HCT116 (cell line): ENCODE results near the gene LAMP1.

ENCODE experiments used
- FOSL1 ChIP-seq: IDR thresholded peaks from 2 replicates; pipeline ENCODE4 v1.6.1; 2012; ENCODE audit warnings: low read depth
- POLR2AphosphoS5 ChIP-seq: IDR thresholded peaks from 2 replicates; pipeline ENCODE4 v1.6.1; 2011; ENCODE audit warnings: mild to moderate bottlenecking, low read depth, low read length, moderate library complexity
- TF ChIP-seq, protein P1 (sequence below): IDR thresholded peaks from 2 replicates; pipeline ENCODE4 v1.6.1; 2012
- TF ChIP-seq, protein P2 (sequence below): IDR thresholded peaks from 2 replicates; pipeline ENCODE4 v1.6.1; 2011; ENCODE audit warnings: mild to moderate bottlenecking, low read length, moderate library complexity; ENCODE audit not compliant: insufficient replicate concordance; ENCODE audit errors: extremely low read depth
- TF ChIP-seq, protein P3 (sequence below), 3 experiments: fragments of 200-600 bp in 1 of 3; sonication (generic) in 1 of 3; IDR thresholded peaks in 2 of 3; conservative IDR thresholded peaks in 1 of 3; 2 replicates each; pipeline ENCODE4 v1.5.1; 2012 to 2017; ENCODE audit warnings: low read depth in 2 of 3, low read length in 2 of 3, antibody characterized with exemption in 1 of 3, borderline replicate concordance in 1 of 3, control low read depth in 1 of 3, mild to moderate bottlenecking in 1 of 3, mixed read lengths in 1 of 3, mixed run types in 1 of 3, moderate library complexity in 1 of 3; ENCODE audit not compliant: insufficient read depth in 1 of 3

DNA sequence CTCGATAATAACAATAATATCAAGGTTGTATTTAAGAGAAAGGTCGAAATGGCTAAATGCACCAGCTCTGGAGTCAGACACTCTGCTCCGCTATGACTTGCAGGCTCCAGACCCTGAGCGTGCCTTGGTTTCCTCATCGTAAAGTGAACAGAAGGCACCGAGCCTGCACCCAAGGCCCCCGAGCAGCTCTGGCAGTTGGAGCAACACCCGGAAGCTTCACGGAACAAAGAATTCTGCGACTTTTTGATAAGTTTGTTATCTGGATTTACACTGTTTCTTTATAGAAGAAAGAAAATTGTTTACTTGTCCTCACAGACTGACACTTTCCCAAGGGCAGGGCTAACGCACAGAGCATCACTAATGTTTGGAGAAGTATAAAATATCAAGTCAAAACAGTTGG lies 62.5 kb downstream of the LAMP1 start:
- TF ChIP-seq, protein P1, sequence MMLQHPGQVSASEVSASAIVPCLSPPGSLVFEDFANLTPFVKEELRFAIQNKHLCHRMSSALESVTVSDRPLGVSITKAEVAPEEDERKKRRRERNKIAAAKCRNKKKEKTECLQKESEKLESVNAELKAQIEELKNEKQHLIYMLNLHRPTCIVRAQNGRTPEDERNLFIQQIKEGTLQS: no peak
- TF ChIP-seq POLR2AphosphoS5 (no peak), FOSL1 (no peak)
- TF ChIP-seq, protein P2, sequence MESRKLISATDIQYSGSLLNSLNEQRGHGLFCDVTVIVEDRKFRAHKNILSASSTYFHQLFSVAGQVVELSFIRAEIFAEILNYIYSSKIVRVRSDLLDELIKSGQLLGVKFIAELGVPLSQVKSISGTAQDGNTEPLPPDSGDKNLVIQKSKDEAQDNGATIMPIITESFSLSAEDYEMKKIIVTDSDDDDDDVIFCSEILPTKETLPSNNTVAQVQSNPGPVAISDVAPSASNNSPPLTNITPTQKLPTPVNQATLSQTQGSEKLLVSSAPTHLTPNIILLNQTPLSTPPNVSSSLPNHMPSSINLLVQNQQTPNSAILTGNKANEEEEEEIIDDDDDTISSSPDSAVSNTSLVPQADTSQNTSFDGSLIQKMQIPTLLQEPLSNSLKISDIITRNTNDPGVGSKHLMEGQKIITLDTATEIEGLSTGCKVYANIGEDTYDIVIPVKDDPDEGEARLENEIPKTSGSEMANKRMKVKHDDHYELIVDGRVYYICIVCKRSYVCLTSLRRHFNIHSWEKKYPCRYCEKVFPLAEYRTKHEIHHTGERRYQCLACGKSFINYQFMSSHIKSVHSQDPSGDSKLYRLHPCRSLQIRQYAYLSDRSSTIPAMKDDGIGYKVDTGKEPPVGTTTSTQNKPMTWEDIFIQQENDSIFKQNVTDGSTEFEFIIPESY: no peak
- TF ChIP-seq, protein P3, sequence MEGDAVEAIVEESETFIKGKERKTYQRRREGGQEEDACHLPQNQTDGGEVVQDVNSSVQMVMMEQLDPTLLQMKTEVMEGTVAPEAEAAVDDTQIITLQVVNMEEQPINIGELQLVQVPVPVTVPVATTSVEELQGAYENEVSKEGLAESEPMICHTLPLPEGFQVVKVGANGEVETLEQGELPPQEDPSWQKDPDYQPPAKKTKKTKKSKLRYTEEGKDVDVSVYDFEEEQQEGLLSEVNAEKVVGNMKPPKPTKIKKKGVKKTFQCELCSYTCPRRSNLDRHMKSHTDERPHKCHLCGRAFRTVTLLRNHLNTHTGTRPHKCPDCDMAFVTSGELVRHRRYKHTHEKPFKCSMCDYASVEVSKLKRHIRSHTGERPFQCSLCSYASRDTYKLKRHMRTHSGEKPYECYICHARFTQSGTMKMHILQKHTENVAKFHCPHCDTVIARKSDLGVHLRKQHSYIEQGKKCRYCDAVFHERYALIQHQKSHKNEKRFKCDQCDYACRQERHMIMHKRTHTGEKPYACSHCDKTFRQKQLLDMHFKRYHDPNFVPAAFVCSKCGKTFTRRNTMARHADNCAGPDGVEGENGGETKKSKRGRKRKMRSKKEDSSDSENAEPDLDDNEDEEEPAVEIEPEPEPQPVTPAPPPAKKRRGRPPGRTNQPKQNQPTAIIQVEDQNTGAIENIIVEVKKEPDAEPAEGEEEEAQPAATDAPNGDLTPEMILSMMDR (IDR thresholded peaks at IDR 0.05 in 2 of 3, conservative IDR thresholded peaks at IDR 0.05 in 1 of 3; ENCODE audit: borderline replicate concordance in 1 of 3, insufficient read depth in 1 of 3, low read depth in 2 of 3, low read length in 2 of 3): no peak
